Panc1 (cell line): ENCODE measurements around the gene PAMR1. TPM values are rescaled to one million over a fixed set of nuclear protein-coding genes. Genes with fewer than 3 reads are reported as not detected.

Experiments used
- ATAC-seq: fragments of 200-7000 bp; cut with Tn5 transposase; 2 replicates; pipeline ENCODE4 v1.9.1; 2020; ENCODE audit warnings: mild to moderate bottlenecking, moderate library complexity
- BruUV-seq: library from RNA; stranded (reverse); fragments of 400-500 nt; replicated peaks from 2 replicates; lab custom pipeline; 2021; lab: Mats Ljungman, UMichigan
- CTCF ChIA-PET: fragments of 300-600 bp; sonication (Branson Sonifier 250); formaldehyde crosslinking; loops from one replicate; lab custom pipeline; 2022; ENCODE audit warnings: antibody characterized with exemption; lab: Charles Lee
- POLR2A ChIA-PET: fragments of 300-600 bp; sonication (Branson Sonifier 250); formaldehyde crosslinking; loops from one replicate; lab custom pipeline; 2022; ENCODE audit warnings: antibody characterized with exemption; lab: Charles Lee
- DNase-seq: peaks from one replicate; pipeline ENCODE4 v3.0.0-alpha.2; 2010; ENCODE audit warnings: low read depth, low spot score
- H3K27ac ChIP-seq: 2 replicates; pipeline ENCODE4 v1.5.1; 2011; ENCODE audit warnings: mild to moderate bottlenecking, low read length, inconsistent platforms
- H3K27me3 ChIP-seq: fragments of 200-500 bp; sonication (Bioruptor generic); 2 replicates; pipeline ENCODE4 v1.6.0; 2014; ENCODE audit warnings: low read length, inconsistent platforms; ENCODE audit not compliant: control insufficient read depth, insufficient read depth
- H3K36me3 ChIP-seq: fragments of 200-500 bp; sonication (Bioruptor generic); 2 replicates; pipeline ENCODE4 v1.5.1; 2014; ENCODE audit warnings: inconsistent platforms, mild to moderate bottlenecking, low read length, moderate library complexity; ENCODE audit not compliant: control insufficient read depth, insufficient read depth
- H3K4me1 ChIP-seq: 2 replicates; pipeline ENCODE4 v1.5.1; 2011; ENCODE audit warnings: inconsistent platforms, mild to moderate bottlenecking, low read length, moderate library complexity; ENCODE audit not compliant: control insufficient read depth, insufficient read depth
- H3K4me3 ChIP-seq, 2 experiments: 2 replicates each; pipeline ENCODE4 v1.5.1; 2011 to 2012; ENCODE audit warnings: low read depth in 2 of 2, low read length in 2 of 2, mild to moderate bottlenecking in 2 of 2, inconsistent platforms in 1 of 2, moderate library complexity in 1 of 2
- H3K9me3 ChIP-seq: fragments of 200-500 bp; sonication (Bioruptor generic); 2 replicates; pipeline ENCODE4 v1.5.1; 2014; ENCODE audit warnings: low read depth, mild to moderate bottlenecking, inconsistent platforms, low read length, moderate library complexity; ENCODE audit not compliant: control insufficient read depth, insufficient read depth
- CTCF ChIP-seq: fragments of 450-650 bp; IDR thresholded peaks from 2 replicates; pipeline ENCODE4 v1.5.1; 2017; ENCODE audit warnings: mild to moderate bottlenecking
- POLR2AphosphoS5 ChIP-seq: IDR thresholded peaks from 2 replicates; pipeline ENCODE4 v1.6.1; 2012; ENCODE audit warnings: mild to moderate bottlenecking, low read depth, low read length, moderate library complexity
- REST ChIP-seq, 2 experiments: IDR thresholded peaks; 2 replicates each; pipeline ENCODE4 v1.6.1; 2011 to 2012; ENCODE audit warnings: low read depth in 2 of 2, control low read depth in 1 of 2, low read length in 1 of 2, mild to moderate bottlenecking in 1 of 2, moderate library complexity in 1 of 2; ENCODE audit not compliant: insufficient read depth in 1 of 2
- SIN3A ChIP-seq: IDR thresholded peaks from 2 replicates; pipeline ENCODE4 v1.6.1; 2012; ENCODE audit warnings: low read depth, mild to moderate bottlenecking, low read length, moderate library complexity, borderline replicate concordance; ENCODE audit not compliant: insufficient read depth
- TCF7L2 ChIP-seq: IDR thresholded peaks from 2 replicates; pipeline ENCODE4 v1.6.1; 2011; ENCODE audit warnings: mild to moderate bottlenecking, low read depth, low read length, inconsistent platforms
- in situ Hi-C: cut with HindIII; loops from 2 replicates; pipeline ENCODE4 v1.10.0; 2016; ENCODE audit warnings: low sequenced_read_pairs, low pct_unique_long_range_greater_than_20kb
- intact Hi-C: fragments of 100-400 bp; cut with micrococcal nuclease; formaldehyde crosslinking; loops from one replicate; pipeline ENCODE4 v1.10.0; 2022; ENCODE audit not compliant: unreplicated experiment
- total RNA-seq: library from RNA; stranded (reverse); gene quantifications from one replicate; pipeline ENCODE4 v1.2.1, GENCODE V29; 2021; ENCODE audit not compliant: unreplicated experiment

The PAMR1 gene
- total RNA-seq, 1 experiment from 2014 or later: 0.13 TPM

GRCh38 chr11:35420371-35420770 is 105.0 kb downstream of the PAMR1 start:
- in situ Hi-C loops: no loop called here
- POLR2A ChIA-PET: no interaction called here

GRCh38 chr11:35419830-35420333 is 105.5 kb downstream of the PAMR1 start:
- TF ChIP-seq SIN3A (no peak), CTCF (no peak), TCF7L2 (no peak), REST (IDR thresholded peaks at IDR 0.05; ENCODE audit: insufficient read depth in 1 of 2, low read depth in 2 of 2, low read length in 1 of 2) (no peak), POLR2AphosphoS5 (no peak)
- POLR2A ChIA-PET: interaction anchor here (0.6 to 0.7 kb wide), 3 partner anchors 83 to 771 kb away, joined by 3 to 10 read pairs (median 3); no protein-coding TSS in a partner anchor
- Histone ChIP-seq H3K36me3 (no peaks in the 10 kb centered on the region), H3K4me1 (peaks cover 10% of the 10 kb centered on the region; the same call in 1 of the 2 replicates), H3K27me3 (peaks cover 83% of the 10 kb centered on the region), H3K4me3 (peak overlapping the region; percentile 41 to 52), H3K27ac (no peak overlapping the region), H3K9me3 (no peaks in the 10 kb centered on the region)
- 0 out of 2 replicates have a peak, but pooled peaks have one; percentile 36 for ATAC-seq
- BruUV-seq: no TSS peak
- no peak for DNase-seq
- intact Hi-C loops: no loop called here
- CTCF ChIA-PET: interaction anchor here (0.6 kb wide), 2 partner anchors 15 to 126 kb away, joined by 3 to 5 read pairs; no protein-coding TSS in a partner anchor
- in situ Hi-C loops: no loop called here

More at GRCh38 chr11:35420371-35420770, 105.0 kb downstream of the PAMR1 start:
- Histone ChIP-seq H3K27me3 (peaks cover 86% of the 10 kb centered on the region), H3K4me1 (peaks cover 10% of the 10 kb centered on the region; the same call in 1 of the 2 replicates), H3K4me3 (peak overlapping the region; percentile 41 to 52), H3K27ac (no peak overlapping the region), H3K36me3 (no peaks in the 10 kb centered on the region), H3K9me3 (no peaks in the 10 kb centered on the region)
- ATAC-seq (peak; percentile 57), DNase-seq (no peak)
- no peak for TF ChIP-seq CTCF
- TF ChIP-seq REST (IDR thresholded peaks at IDR 0.05; ENCODE audit: insufficient read depth in 1 of 2, low read depth in 2 of 2, low read length in 1 of 2): no peak
- no peak for TF ChIP-seq POLR2AphosphoS5
- TF ChIP-seq TCF7L2: no peak
- no peak for TF ChIP-seq SIN3A
- CTCF ChIA-PET: no interaction called here
- no TSS peak for BruUV-seq
- intact Hi-C loops: no loop called here
